ENCODE measurements around the gene AMPH. TPM values are rescaled to one million over a fixed set of nuclear protein-coding genes. Genes with fewer than 3 reads are reported as not detected.

AMPH gene
- total RNA-seq, 1 experiment from 2014 or later, result not detected

DNA sequence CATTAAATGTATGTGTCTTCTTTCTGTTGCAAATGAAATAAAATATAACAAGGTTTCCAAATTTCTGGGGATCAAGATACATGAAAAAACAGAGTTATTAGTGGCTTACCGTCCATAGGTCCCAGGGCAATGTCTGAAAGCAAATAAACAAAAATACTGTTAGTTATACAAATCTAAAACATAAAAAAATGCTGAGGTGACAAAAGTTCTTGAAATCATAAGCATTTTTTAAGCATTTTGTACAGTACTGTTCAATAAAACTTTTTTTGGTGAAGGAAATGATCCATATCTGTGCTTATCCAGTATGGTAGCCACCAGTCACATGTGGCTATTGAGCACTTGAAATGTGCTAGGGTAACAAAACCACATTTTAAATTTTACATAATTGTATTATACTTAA lies 199.1 kb downstream of the AMPH start:
- Histone ChIP-seq H3K9me3 (ENCODE audit: insufficient read depth, low read depth) (no peaks in the 10 kb centered on the region), H3K9me2 (ENCODE audit: insufficient read depth) (no peaks in the 10 kb centered on the region), H3K27me3 (ENCODE audit: insufficient read depth, low read depth) (peaks cover 14% of the 10 kb centered on the region; the same call in 1 of the 2 replicates), H4K20me1 (ENCODE audit: insufficient read depth) (no peaks in the 10 kb centered on the region), H3K4me3 (no peak overlapping the region), H3K27ac (no peak overlapping the region), H3K36me3 (ENCODE audit: low read depth) (no peaks in the 10 kb centered on the region), H3F3A (ENCODE audit: insufficient read depth, low read depth) (no peaks in the 10 kb centered on the region), H3K79me2 (ENCODE audit: low read depth) (no peaks in the 10 kb centered on the region), H3K4me1 (replicated peaks; ENCODE audit: insufficient read depth) (no peaks in the 10 kb centered on the region), H2AFZ (no peak overlapping the region), H3K4me2 (no peak overlapping the region)
- ChIA-PET CTCF (interaction anchor here (0.6 kb wide), 1 partner anchor 10 kb away, joined by 7 read pairs; no protein-coding TSS in a partner anchor), POLR2A (ENCODE audit: unreplicated experiment) (no interaction called here)
- BruUV-seq (replicated peaks), result no TSS peak
- no peak for DNase-seq
- intact Hi-C loops (cut with micrococcal nuclease; ENCODE audit: unreplicated experiment), result no loop called here
- TF ChIP-seq CTCF (conservative IDR thresholded peaks at IDR 0.05) (no peak), EZH2 (IDR thresholded peaks at IDR 0.05; ENCODE audit: low read depth) (no peak)

GRCh38 chr7:38429057-38429456 lies 202.1 kb downstream of the AMPH start:
- no peaks in the 10 kb centered on the region for H3K36me3 ChIP-seq (ENCODE audit: low read depth)
- TF ChIP-seq EZH2 (IDR thresholded peaks at IDR 0.05; ENCODE audit: low read depth) (no peak), CTCF (conservative IDR thresholded peaks at IDR 0.05) (no peak)
- H3K9me2 ChIP-seq (ENCODE audit: insufficient read depth), result no peaks in the 10 kb centered on the region
- ChIA-PET POLR2A (ENCODE audit: unreplicated experiment) (no interaction called here), CTCF (no interaction called here)
- no peak overlapping the region for H3K27ac ChIP-seq
- no peaks in the 10 kb centered on the region for H3K4me1 ChIP-seq (replicated peaks; ENCODE audit: insufficient read depth)
- H3K4me3 ChIP-seq, result no peak overlapping the region
- no peak overlapping the region for H2AFZ ChIP-seq
- no TSS peak for BruUV-seq (replicated peaks)
- intact Hi-C loops (cut with micrococcal nuclease; ENCODE audit: unreplicated experiment), result no loop called here
- H3K4me2 ChIP-seq, result no peak overlapping the region
- no peaks in the 10 kb centered on the region for H3K79me2 ChIP-seq (ENCODE audit: low read depth)
- no peaks in the 10 kb centered on the region for H3K9me3 ChIP-seq (ENCODE audit: insufficient read depth, low read depth)
- DNase-seq, result no peak
- H3K27me3 ChIP-seq (ENCODE audit: insufficient read depth, low read depth), result peaks cover 13% of the 10 kb centered on the region; the same call in 1 of the 2 replicates
- no peaks in the 10 kb centered on the region for H4K20me1 ChIP-seq (ENCODE audit: insufficient read depth)
- H3F3A ChIP-seq (ENCODE audit: insufficient read depth, low read depth), result no peaks in the 10 kb centered on the region

GRCh38 chr7:38428041-38428440 lies 203.1 kb downstream of the AMPH start:
- no peak for TF ChIP-seq CTCF (conservative IDR thresholded peaks at IDR 0.05)
- no peak for TF ChIP-seq EZH2 (IDR thresholded peaks at IDR 0.05; ENCODE audit: low read depth)
- ChIA-PET CTCF (no interaction called here), POLR2A (ENCODE audit: unreplicated experiment) (no interaction called here)
- Histone ChIP-seq H3K9me2 (ENCODE audit: insufficient read depth) (no peaks in the 10 kb centered on the region), H4K20me1 (ENCODE audit: insufficient read depth) (no peaks in the 10 kb centered on the region), H2AFZ (no peak overlapping the region), H3K4me2 (no peak overlapping the region), H3K4me3 (no peak overlapping the region), H3K4me1 (replicated peaks; ENCODE audit: insufficient read depth) (no peaks in the 10 kb centered on the region), H3K27ac (no peak overlapping the region), H3K9me3 (ENCODE audit: insufficient read depth, low read depth) (no peaks in the 10 kb centered on the region), H3K27me3 (ENCODE audit: insufficient read depth, low read depth) (peaks cover 8% of the 10 kb centered on the region; the same call in 1 of the 2 replicates), H3F3A (ENCODE audit: insufficient read depth, low read depth) (no peaks in the 10 kb centered on the region), H3K79me2 (ENCODE audit: low read depth) (no peaks in the 10 kb centered on the region), H3K36me3 (ENCODE audit: low read depth) (no peaks in the 10 kb centered on the region)
- no peak for DNase-seq
- intact Hi-C loops (cut with micrococcal nuclease; ENCODE audit: unreplicated experiment), result no loop called here
- no TSS peak for BruUV-seq (replicated peaks)
